Spleen (tissue), 7 donors: ENCODE data around the gene SNCAIP.

Source experiments
- POLR2A ChIP-seq, 3 donors: fragments of 450-650 bp; IDR thresholded peaks; one replicate each; pipeline ENCODE4 v1.5.1; 2017; ENCODE audit warnings: antibody characterized with exemption in 3 of 3, mild to moderate bottlenecking in 1 of 3
- POLR2AphosphoS5 ChIP-seq, 3 donors: sonication (generic); formaldehyde crosslinking; IDR thresholded peaks; one replicate each; pipeline ENCODE4 v1.5.1; 2017; ENCODE audit warnings: antibody characterized with exemption in 3 of 3
- TF ChIP-seq, protein P1 (sequence below), 11 experiments: fragments of 200-600 bp in 7 of 11; fragments of 450-650 bp in 4 of 11; sonication (generic) in 4 of 11; IDR thresholded peaks in 8 of 11; conservative IDR thresholded peaks in 3 of 11; 1 replicate in 7 of 11; 2 replicates in 4 of 11; pipeline versions ENCODE4 v1.4.0 to v1.8.0; 2016 to 2021; ENCODE audit warnings: antibody characterized with exemption in 11 of 11, inconsistent platforms in 4 of 11, mild to moderate bottlenecking in 1 of 11
- donor health status: DM: no; HTN: no; CAD: no; lungs with moderate emphysema.
- donor health status: DM: no; HTN: no; CAD: no.
- donor health status: DM: no; HTN: no; CAD: no.

DNA sequence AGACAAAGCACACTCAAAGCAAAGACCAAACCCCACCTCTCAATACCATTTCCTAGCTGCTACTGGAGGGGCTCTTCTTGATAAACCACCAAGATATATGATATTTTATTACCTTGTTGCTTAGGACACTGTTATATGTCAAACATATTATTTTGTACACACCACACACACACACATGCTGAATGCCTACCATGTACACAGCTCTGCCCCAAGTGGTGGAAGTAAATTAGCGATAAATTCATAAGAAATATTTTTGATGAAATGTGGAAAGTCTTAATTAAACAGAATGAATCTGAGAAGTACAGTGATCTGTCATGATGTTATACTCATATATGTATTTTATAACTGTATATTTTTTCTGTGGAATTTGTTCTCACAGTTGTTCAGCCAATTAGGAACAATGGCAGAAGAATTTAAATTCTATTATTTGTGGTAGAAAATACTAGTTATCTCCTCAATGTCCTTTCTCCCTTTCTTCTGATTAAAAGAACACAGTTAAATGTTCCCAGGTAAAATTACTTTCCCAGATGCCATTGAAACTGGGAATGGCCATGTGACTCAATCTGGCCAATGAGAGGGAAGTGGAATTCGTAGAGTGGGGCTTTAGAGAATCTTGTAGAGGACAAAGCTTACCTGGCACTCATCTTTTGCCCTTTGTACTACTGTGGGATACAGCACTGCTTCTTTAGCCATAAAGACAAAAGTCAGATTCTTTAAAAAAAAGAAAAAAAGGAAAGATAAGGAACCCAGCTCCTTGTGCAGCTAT lies 156.5 kb downstream of the SNCAIP start:
- no peak for TF ChIP-seq POLR2A (IDR thresholded peaks at IDR 0.05)
- TF ChIP-seq, protein P1, sequence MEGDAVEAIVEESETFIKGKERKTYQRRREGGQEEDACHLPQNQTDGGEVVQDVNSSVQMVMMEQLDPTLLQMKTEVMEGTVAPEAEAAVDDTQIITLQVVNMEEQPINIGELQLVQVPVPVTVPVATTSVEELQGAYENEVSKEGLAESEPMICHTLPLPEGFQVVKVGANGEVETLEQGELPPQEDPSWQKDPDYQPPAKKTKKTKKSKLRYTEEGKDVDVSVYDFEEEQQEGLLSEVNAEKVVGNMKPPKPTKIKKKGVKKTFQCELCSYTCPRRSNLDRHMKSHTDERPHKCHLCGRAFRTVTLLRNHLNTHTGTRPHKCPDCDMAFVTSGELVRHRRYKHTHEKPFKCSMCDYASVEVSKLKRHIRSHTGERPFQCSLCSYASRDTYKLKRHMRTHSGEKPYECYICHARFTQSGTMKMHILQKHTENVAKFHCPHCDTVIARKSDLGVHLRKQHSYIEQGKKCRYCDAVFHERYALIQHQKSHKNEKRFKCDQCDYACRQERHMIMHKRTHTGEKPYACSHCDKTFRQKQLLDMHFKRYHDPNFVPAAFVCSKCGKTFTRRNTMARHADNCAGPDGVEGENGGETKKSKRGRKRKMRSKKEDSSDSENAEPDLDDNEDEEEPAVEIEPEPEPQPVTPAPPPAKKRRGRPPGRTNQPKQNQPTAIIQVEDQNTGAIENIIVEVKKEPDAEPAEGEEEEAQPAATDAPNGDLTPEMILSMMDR (IDR thresholded peaks at IDR 0.05 in 8 of 11, conservative IDR thresholded peaks at IDR 0.05 in 3 of 11): no peak
- TF ChIP-seq POLR2AphosphoS5 (IDR thresholded peaks at IDR 0.05): no peak
